ENCODE measurements around the gene ABLIM3.

The ABLIM3 gene

GRCh38 chr5:149141224-149141956, at the start of gene ABLIM3:
Gene ABLIM3, plus strand, starts transcription at chr5:149141493. Its CDS starts 603 bp downstream, at chr5:149142096.
- DNase-seq (ENCODE audit: low read depth in 2 of 3, low spot score in 2 of 3) = peak; percentile 60 to 68 (median 66)

GRCh38 chr5:149093625-149094024, 47.7 kb upstream of the ABLIM3 start:
- no peak for DNase-seq (ENCODE audit: low read depth in 2 of 3, low spot score in 2 of 3)

GRCh38 chr5:149094996-149095395, 46.3 kb upstream of the ABLIM3 start:
- no peak for DNase-seq (ENCODE audit: low read depth in 2 of 3, low spot score in 2 of 3)

- no peak for DNase-seq (ENCODE audit: low read depth in 2 of 3, low spot score in 2 of 3)
Observed at GRCh38 chr5:149099920-149100319, 41.4 kb upstream of the ABLIM3 start.

GRCh38 chr5:149100331-149100730, 41.0 kb upstream of the ABLIM3 start:
- no peak for DNase-seq (ENCODE audit: low read depth in 2 of 3, low spot score in 2 of 3)

GRCh38 chr5:149108651-149109280, 32.5 kb upstream of the ABLIM3 start:
- DNase-seq (ENCODE audit: low read depth in 2 of 3, low spot score in 2 of 3) = no peak

GRCh38 chr5:149110406-149110805, 30.9 kb upstream of the ABLIM3 start:
- DNase-seq (ENCODE audit: low read depth in 2 of 3, low spot score in 2 of 3) = no peak

- no peak for DNase-seq (ENCODE audit: low read depth in 2 of 3, low spot score in 2 of 3)
Observed at GRCh38 chr5:149113669-149114068, 27.6 kb upstream of the ABLIM3 start.

- DNase-seq (ENCODE audit: low read depth in 2 of 3, low spot score in 2 of 3) = peak in 1 of 3 experiments; percentile 12
Observed at GRCh38 chr5:149114403-149115312, 26.6 kb upstream of the ABLIM3 start.

- DNase-seq (ENCODE audit: low read depth in 2 of 3, low spot score in 2 of 3) = no peak
Observed at GRCh38 chr5:149117970-149118369, 23.3 kb upstream of the ABLIM3 start.

- no peak for DNase-seq (ENCODE audit: low read depth in 2 of 3, low spot score in 2 of 3)
Observed at GRCh38 chr5:149118463-149118862, 22.8 kb upstream of the ABLIM3 start.

GRCh38 chr5:149121145-149121544, 20.1 kb upstream of the ABLIM3 start:
- DNase-seq (ENCODE audit: low read depth in 2 of 3, low spot score in 2 of 3) = no peak

GRCh38 chr5:149123211-149123610, 18.1 kb upstream of the ABLIM3 start:
- DNase-seq (ENCODE audit: low read depth in 2 of 3, low spot score in 2 of 3) = no peak

- no peak for DNase-seq (ENCODE audit: low read depth in 2 of 3, low spot score in 2 of 3)
Observed at GRCh38 chr5:149125386-149125891, 15.9 kb upstream of the ABLIM3 start.

GRCh38 chr5:149126906-149127305, 14.4 kb upstream of the ABLIM3 start:
- DNase-seq (ENCODE audit: low read depth in 2 of 3, low spot score in 2 of 3) = no peak

GRCh38 chr5:149127394-149127955, 13.8 kb upstream of the ABLIM3 start:
- DNase-seq (ENCODE audit: low read depth in 2 of 3, low spot score in 2 of 3) = no peak

- DNase-seq (ENCODE audit: low read depth in 2 of 3, low spot score in 2 of 3) = no peak
Observed at GRCh38 chr5:149128023-149128875, 13.0 kb upstream of the ABLIM3 start.

GRCh38 chr5:149129181-149129580, 12.1 kb upstream of the ABLIM3 start:
- DNase-seq (ENCODE audit: low read depth in 2 of 3, low spot score in 2 of 3) = no peak

- no peak for DNase-seq (ENCODE audit: low read depth in 2 of 3, low spot score in 2 of 3)
Observed at GRCh38 chr5:149130121-149130914, 11.0 kb upstream of the ABLIM3 start.

Measured in activated CD8-positive, alpha-beta memory T cell treated with anti-CD3 and anti-CD28 coated beads for 48 hours (primary cell).